ENCODE results near the gene CEP41. TPM values are rescaled to one million over a fixed set of nuclear protein-coding genes. Genes with fewer than 3 reads are reported as not detected.

CEP41 gene
- total RNA-seq, 1 experiment from 2014 or later = 14.0 TPM

DNA sequence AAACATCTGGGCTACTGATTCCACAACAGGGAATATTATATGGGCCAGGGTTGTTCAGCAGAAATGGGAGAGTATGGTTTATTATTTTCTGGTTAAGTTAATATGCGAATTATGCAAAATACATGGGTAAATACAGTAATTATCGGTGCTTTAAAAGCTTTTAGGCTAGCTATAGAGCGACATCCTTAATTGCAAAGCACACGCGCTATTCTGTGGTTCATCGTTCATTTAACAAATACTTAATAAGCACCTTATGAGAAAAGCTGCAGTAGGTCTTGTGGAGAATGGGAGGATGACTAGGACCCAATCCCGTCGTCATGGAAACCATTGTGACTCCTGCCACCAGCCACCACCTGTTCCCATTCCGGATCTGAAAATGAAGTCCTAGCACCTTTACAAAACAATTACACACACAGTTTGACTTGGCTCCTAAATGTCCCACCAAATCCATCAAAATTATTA is 623 bp upstream of the CEP41 start:
- H3K27ac Mint-ChIP-seq (ENCODE audit: low read depth, unreplicated experiment) = peak overlapping the region; percentile 96
- H3K4me1 Mint-ChIP-seq (ENCODE audit: insufficient read depth, unreplicated experiment) = peaks cover 6% of the 10 kb centered on the region
- TF ChIP-seq, protein P1, sequence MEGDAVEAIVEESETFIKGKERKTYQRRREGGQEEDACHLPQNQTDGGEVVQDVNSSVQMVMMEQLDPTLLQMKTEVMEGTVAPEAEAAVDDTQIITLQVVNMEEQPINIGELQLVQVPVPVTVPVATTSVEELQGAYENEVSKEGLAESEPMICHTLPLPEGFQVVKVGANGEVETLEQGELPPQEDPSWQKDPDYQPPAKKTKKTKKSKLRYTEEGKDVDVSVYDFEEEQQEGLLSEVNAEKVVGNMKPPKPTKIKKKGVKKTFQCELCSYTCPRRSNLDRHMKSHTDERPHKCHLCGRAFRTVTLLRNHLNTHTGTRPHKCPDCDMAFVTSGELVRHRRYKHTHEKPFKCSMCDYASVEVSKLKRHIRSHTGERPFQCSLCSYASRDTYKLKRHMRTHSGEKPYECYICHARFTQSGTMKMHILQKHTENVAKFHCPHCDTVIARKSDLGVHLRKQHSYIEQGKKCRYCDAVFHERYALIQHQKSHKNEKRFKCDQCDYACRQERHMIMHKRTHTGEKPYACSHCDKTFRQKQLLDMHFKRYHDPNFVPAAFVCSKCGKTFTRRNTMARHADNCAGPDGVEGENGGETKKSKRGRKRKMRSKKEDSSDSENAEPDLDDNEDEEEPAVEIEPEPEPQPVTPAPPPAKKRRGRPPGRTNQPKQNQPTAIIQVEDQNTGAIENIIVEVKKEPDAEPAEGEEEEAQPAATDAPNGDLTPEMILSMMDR (IDR thresholded peaks at IDR 0.05; ENCODE audit: unreplicated experiment) = no peak
- H3K27me3 Mint-ChIP-seq (ENCODE audit: insufficient read depth, unreplicated experiment) = no peaks in the 10 kb centered on the region
- DNase-seq (ENCODE audit: unreplicated experiment) = no peak
- ChIA-PET POLR2A (interaction anchor here (0.6 to 1.8 kb wide), 12 partner anchors 13 to 236 kb away, joined by 3 to 10 read pairs (median 4); partner anchors contain the start of gene TMEM209), CTCF (interaction anchor here (0.6 to 0.7 kb wide), 2 partner anchors 598 to 1005 kb away, joined by 3 read pairs; no protein-coding TSS in a partner anchor)
- intact Hi-C loops (cut with micrococcal nuclease) = no loop called here
- peak overlapping the region; percentile 93 for H3K4me3 Mint-ChIP-seq (ENCODE audit: unreplicated experiment)
- no peaks in the 10 kb centered on the region for H3K9me3 Mint-ChIP-seq (ENCODE audit: unreplicated experiment)
- H3K36me3 Mint-ChIP-seq (ENCODE audit: insufficient read depth, unreplicated experiment) = no peaks in the 10 kb centered on the region
- BruUV-seq (replicated peaks) = no TSS peak

GRCh38 chr7:130436253-130436652 is 4.6 kb downstream of the CEP41 start:
- no peak overlapping the region for H3K4me3 Mint-ChIP-seq (ENCODE audit: unreplicated experiment)
- intact Hi-C loops (cut with micrococcal nuclease) = no loop called here

GRCh38 chr7:130435311-130435854 is 5.4 kb downstream of the CEP41 start:
- ChIA-PET POLR2A (interaction anchor here (0.6 kb wide), 1 partner anchor 13 kb away, joined by 3 read pairs; no protein-coding TSS in a partner anchor), CTCF (no interaction called here)
- Mint-ChIP-seq H3K36me3 (ENCODE audit: insufficient read depth, unreplicated experiment) (no peaks in the 10 kb centered on the region), H3K4me1 (ENCODE audit: insufficient read depth, unreplicated experiment) (no peaks in the 10 kb centered on the region), H3K27ac (ENCODE audit: low read depth, unreplicated experiment) (no peak overlapping the region), H3K27me3 (ENCODE audit: insufficient read depth, unreplicated experiment) (no peaks in the 10 kb centered on the region), H3K9me3 (ENCODE audit: unreplicated experiment) (no peaks in the 10 kb centered on the region), H3K4me3 (ENCODE audit: unreplicated experiment) (no peak overlapping the region)
- intact Hi-C loops (cut with micrococcal nuclease) = no loop called here
- no TSS peak for BruUV-seq (replicated peaks)
- TF ChIP-seq, protein P1 (IDR thresholded peaks at IDR 0.05; ENCODE audit: unreplicated experiment) = no peak
- no peak for DNase-seq (ENCODE audit: unreplicated experiment)

More at GRCh38 chr7:130436253-130436652, 4.6 kb downstream of the CEP41 start:
- no peaks in the 10 kb centered on the region for H3K4me1 Mint-ChIP-seq (ENCODE audit: insufficient read depth, unreplicated experiment)
- no peaks in the 10 kb centered on the region for H3K36me3 Mint-ChIP-seq (ENCODE audit: insufficient read depth, unreplicated experiment)
- H3K27me3 Mint-ChIP-seq (ENCODE audit: insufficient read depth, unreplicated experiment) = no peaks in the 10 kb centered on the region
- CTCF ChIA-PET = interaction anchor here (0.6 to 1.0 kb wide), 2 partner anchors 9 to 77 kb away, joined by 3 read pairs; no protein-coding TSS in a partner anchor
- no TSS peak for BruUV-seq (replicated peaks)
- TF ChIP-seq, protein P1 (IDR thresholded peaks at IDR 0.05; ENCODE audit: unreplicated experiment) = no peak
- DNase-seq (ENCODE audit: unreplicated experiment) = no peak
- no peaks in the 10 kb centered on the region for H3K9me3 Mint-ChIP-seq (ENCODE audit: unreplicated experiment)
- POLR2A ChIA-PET = interaction anchor here (0.6 kb wide), 1 partner anchor 23 kb away, joined by 3 read pairs; no protein-coding TSS in a partner anchor
- H3K27ac Mint-ChIP-seq (ENCODE audit: low read depth, unreplicated experiment) = no peak overlapping the region

- no TSS peak for BruUV-seq (replicated peaks)
- intact Hi-C loops (cut with micrococcal nuclease) = no loop called here
- ChIA-PET CTCF (no interaction called here), POLR2A (interaction anchor here (0.6 to 0.7 kb wide), 2 partner anchors 161 to 1692 kb away, joined by 3 read pairs; no protein-coding TSS in a partner anchor)
- DNase-seq (ENCODE audit: unreplicated experiment) = no peak
- TF ChIP-seq, protein P1 (IDR thresholded peaks at IDR 0.05; ENCODE audit: unreplicated experiment) = no peak
- no peaks in the 10 kb centered on the region for H3K4me1 Mint-ChIP-seq (ENCODE audit: insufficient read depth, unreplicated experiment)
- no peaks in the 10 kb centered on the region for H3K27me3 Mint-ChIP-seq (ENCODE audit: insufficient read depth, unreplicated experiment)
- H3K9me3 Mint-ChIP-seq (ENCODE audit: unreplicated experiment) = no peaks in the 10 kb centered on the region
- H3K4me3 Mint-ChIP-seq (ENCODE audit: unreplicated experiment) = no peak overlapping the region
- H3K27ac Mint-ChIP-seq (ENCODE audit: low read depth, unreplicated experiment) = no peak overlapping the region
- peaks cover 10% of the 10 kb centered on the region for H3K36me3 Mint-ChIP-seq (ENCODE audit: insufficient read depth, unreplicated experiment)
Observed at GRCh38 chr7:130433301-130433700, 7.5 kb downstream of the CEP41 start.

All from MCF 10A (cell line).